ENCODE data around the gene CUBN. TPM values are rescaled to one million over a fixed set of nuclear protein-coding genes. Genes with fewer than 3 reads are reported as not detected.

Gene CUBN
- total and polyA plus RNA-seq, 2 of the 13 experiments (the other 11 are each of a cell fraction or from before 2014, with no cell fraction given): 0.27 to 0.32 TPM

- in situ Hi-C loops (cut with HindIII; ENCODE audit: extremely low pct_ligation_motif_present, low pct_unique_long_range_greater_than_20kb): no loop called here
- CTCF ChIA-PET (ENCODE audit: low intra/inter-chr PET ratio, low total read pairs): no interaction called here
Measured at GRCh38 chr10:17075533-17076359, 53.9 kb downstream of the CUBN start.

More at GRCh38 chr10:17075533-17076359, 53.9 kb downstream of the CUBN start:
- no peaks in the 10 kb centered on the region for H3K9me3 ChIP-seq (ENCODE audit: low read length)
- H3K4me1 ChIP-seq (ENCODE audit: insufficient read depth, low read length): no peaks in the 10 kb centered on the region
- H4K20me1 ChIP-seq (ENCODE audit: insufficient read depth, low read length): no peaks in the 10 kb centered on the region
- intact Hi-C loops (cut with micrococcal nuclease; ENCODE audit: unreplicated experiment): no loop called here
- WGBS (ENCODE audit: low lambda C conversion rate): 55% methylated on average over 2 of the region's 2 CpGs
- TF ChIP-seq ZNF30 (CRISPR knock-in tag; IDR thresholded peaks at IDR 0.05) (no peak), KDM4B (CRISPR knock-in tag; IDR thresholded peaks at IDR 0.05) (no peak), GATAD2A (CRISPR knock-in tag; IDR thresholded peaks at IDR 0.05) (no peak), CEBPG (CRISPR knock-in tag; IDR thresholded peaks at IDR 0.05) (no peak), ESRRA (CRISPR knock-in tag; IDR thresholded peaks at IDR 0.05; ENCODE audit: low read depth) (no peak), ZFY (CRISPR knock-in tag; IDR thresholded peaks at IDR 0.05) (no peak), DR1 (CRISPR knock-in tag; IDR thresholded peaks at IDR 0.05) (no peak), SRSF9 (IDR thresholded peaks at IDR 0.05; ENCODE audit: borderline replicate concordance, insufficient read depth, low read depth, low read length, poor library complexity, severe bottlenecking) (no peak), SNAI1 (CRISPR knock-in tag; IDR thresholded peaks at IDR 0.05; ENCODE audit: borderline replicate concordance) (no peak), HDAC1 (CRISPR knock-in tag; IDR thresholded peaks at IDR 0.05) (no peak), ZBTB21 (CRISPR knock-in tag; IDR thresholded peaks at IDR 0.05) (no peak), ZBTB3 (CRISPR knock-in tag; IDR thresholded peaks at IDR 0.05; ENCODE audit: borderline replicate concordance, low read depth) (no peak), NKX3-1 (CRISPR knock-in tag; IDR thresholded peaks at IDR 0.05) (no peak), PLRG1 (conservative IDR thresholded peaks at IDR 0.05) (no peak), MTF2 (CRISPR knock-in tag; IDR thresholded peaks at IDR 0.05; ENCODE audit: borderline replicate concordance) (no peak), CREBL2 (CRISPR knock-in tag; IDR thresholded peaks at IDR 0.05; ENCODE audit: borderline replicate concordance) (no peak), ZBTB14 (CRISPR knock-in tag; IDR thresholded peaks at IDR 0.05) (no peak), HOXA7 (CRISPR knock-in tag; IDR thresholded peaks at IDR 0.05) (no peak), MLX (CRISPR knock-in tag; IDR thresholded peaks at IDR 0.05) (no peak), ZNF143 (CRISPR knock-in tag; IDR thresholded peaks at IDR 0.05) (no peak)
- FAIRE-seq (no peak), ATAC-seq (no peak), DNase-seq (ENCODE audit: low spot score) (peak; percentile 18)
- POLR2A ChIA-PET: no interaction called here
- no peak overlapping the region for H3K27ac ChIP-seq (ENCODE audit: extremely low read length, insufficient read depth, low read length)
- no peak overlapping the region for H2AFZ ChIP-seq (ENCODE audit: low read length)
- no peak overlapping the region for H3K4me3 ChIP-seq (replicated peaks in 1 of 3; ENCODE audit: insufficient read depth in 1 of 3, low read depth in 2 of 3, low read length in 3 of 3)
- BruUV-seq (replicated peaks): no TSS peak
- H3K79me2 ChIP-seq (ENCODE audit: insufficient read depth, low read length): no peaks in the 10 kb centered on the region
- H3K9ac ChIP-seq (ENCODE audit: insufficient read depth, low read depth, low read length): no peak overlapping the region
- no peaks in the 10 kb centered on the region for H3K36me3 ChIP-seq (replicated peaks in 1 of 2; ENCODE audit: control insufficient read depth in 1 of 2, insufficient read depth in 2 of 2, low read length in 2 of 2)
- no peaks in the 10 kb centered on the region; a peak in 1 of 5 replicates for H3K27me3 ChIP-seq (ENCODE audit: control insufficient read depth in 1 of 2, insufficient read depth in 2 of 2, low read length in 2 of 2)
- no peak overlapping the region for H3K4me2 ChIP-seq (ENCODE audit: low read depth, low read length)
